ENCODE measurements around the gene CDCA5.

CDCA5 gene

DNA sequence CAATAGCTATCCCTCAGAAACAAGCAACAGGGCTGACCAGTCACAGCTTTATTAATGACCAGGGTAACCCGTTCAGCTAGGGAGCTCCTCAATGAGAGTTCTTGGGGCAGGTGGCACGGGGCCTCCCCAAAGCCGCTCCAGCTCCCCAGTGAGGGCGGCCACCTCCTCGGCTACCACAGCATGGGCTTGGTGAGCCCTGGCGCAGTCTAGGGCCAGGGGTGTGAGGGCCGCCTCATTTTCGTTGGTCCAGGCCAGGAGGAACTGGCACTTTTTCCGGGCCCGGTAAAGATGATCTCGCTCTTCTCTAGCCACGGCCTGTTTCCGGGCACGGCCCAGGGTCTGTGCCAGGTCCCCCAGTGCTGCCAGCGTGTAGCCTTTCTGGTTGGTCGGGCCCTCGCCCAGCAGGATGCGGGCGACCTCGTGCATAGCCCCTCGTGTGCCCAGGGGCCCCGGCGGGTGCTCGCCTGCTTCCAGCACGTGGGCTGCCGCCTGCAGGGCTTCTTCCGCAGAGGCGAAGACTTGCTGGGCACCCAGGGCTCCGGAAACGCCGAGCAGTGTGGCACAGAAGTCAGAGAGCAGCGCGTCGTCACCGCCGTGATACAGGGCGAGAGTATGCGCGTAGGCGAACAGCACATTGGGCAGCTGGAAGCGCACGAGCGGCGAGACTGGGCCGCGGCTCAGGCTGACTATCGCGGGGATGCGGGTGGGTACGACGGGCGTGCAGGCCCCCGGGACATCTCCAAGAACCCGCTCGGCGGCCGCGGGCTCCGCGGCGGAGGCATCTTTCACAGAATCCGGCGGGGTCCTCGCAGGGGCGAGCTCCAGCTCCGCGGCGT lies 32.7 kb upstream of the CDCA5 start:
- Histone ChIP-seq H3K36me3 (ENCODE audit: insufficient read depth, low read length) (peaks cover 34% of the 10 kb centered on the region), H3K4me3 (peak overlapping the region; percentile 82), H3K9me3 (ENCODE audit: low read depth, low read length) (no peaks in the 10 kb centered on the region), H3K9ac (ENCODE audit: insufficient read length) (peak overlapping the region; percentile 91), H3K27ac (peak overlapping the region; percentile 49)
- TF ChIP-seq EZH2 (IDR thresholded peaks at IDR 0.05) = no peak
- 0 out of 2 replicates have a peak, but pooled peaks have one; percentile 39 for TF ChIP-seq POLR2AphosphoS5 (IDR thresholded peaks at IDR 0.05; ENCODE audit: borderline replicate concordance, low read depth, low read length)
- DNase-seq (ENCODE audit: low read depth, low spot score) = no peak

DNA sequence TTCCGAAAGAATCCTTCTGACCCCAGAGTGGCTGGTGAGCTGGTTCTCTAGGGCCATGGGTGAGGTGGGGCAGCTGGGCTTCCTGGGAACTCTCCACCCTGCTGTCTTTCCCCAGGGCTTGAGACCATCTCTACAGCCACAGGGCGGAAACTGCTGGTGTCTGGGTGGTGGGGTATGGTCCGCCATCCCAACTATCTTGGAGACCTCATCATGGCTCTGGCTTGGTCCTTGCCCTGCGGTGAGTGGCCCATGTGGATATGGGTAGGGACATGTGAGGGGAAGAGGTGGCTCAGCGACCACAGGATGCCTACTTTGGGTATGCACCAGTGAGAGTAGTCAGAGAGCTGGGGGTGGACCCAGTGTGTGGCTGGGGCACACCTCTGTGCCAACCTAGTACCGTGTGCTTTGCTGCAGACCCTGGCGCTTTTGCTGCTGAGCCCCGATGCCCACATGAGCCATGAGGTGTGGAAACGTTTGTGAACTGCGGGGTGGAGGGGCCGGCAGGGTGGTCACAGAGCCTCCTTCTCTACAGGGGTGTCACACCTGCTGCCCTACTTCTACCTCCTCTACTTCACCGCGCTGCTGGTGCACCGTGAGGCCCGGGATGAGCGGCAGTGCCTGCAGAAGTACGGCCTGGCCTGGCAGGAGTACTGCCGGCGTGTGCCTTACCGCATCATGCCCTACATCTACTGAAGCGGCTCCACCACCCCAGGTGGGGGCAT lies 31.7 kb upstream of the CDCA5 start:
- no peaks in the 10 kb centered on the region for H3K9me3 ChIP-seq (ENCODE audit: low read depth, low read length)
- H3K9ac ChIP-seq (ENCODE audit: insufficient read length) = no peak overlapping the region
- DNase-seq (ENCODE audit: low read depth, low spot score) = no peak
- peak overlapping the region; percentile 82; the same call in 1 of the 2 replicates for H3K4me3 ChIP-seq
- TF ChIP-seq EZH2 (IDR thresholded peaks at IDR 0.05) (no peak), POLR2AphosphoS5 (IDR thresholded peaks at IDR 0.05; ENCODE audit: borderline replicate concordance, low read depth, low read length) (no peak), FOXP2 (optimal IDR thresholded peaks at IDR 0.05; ENCODE audit: control extremely low read depth, extremely low read length, insufficient read depth) (no peak)
- H3K27ac ChIP-seq = no peak overlapping the region
- H3K36me3 ChIP-seq (ENCODE audit: insufficient read depth, low read length) = peaks cover 24% of the 10 kb centered on the region

DNA sequence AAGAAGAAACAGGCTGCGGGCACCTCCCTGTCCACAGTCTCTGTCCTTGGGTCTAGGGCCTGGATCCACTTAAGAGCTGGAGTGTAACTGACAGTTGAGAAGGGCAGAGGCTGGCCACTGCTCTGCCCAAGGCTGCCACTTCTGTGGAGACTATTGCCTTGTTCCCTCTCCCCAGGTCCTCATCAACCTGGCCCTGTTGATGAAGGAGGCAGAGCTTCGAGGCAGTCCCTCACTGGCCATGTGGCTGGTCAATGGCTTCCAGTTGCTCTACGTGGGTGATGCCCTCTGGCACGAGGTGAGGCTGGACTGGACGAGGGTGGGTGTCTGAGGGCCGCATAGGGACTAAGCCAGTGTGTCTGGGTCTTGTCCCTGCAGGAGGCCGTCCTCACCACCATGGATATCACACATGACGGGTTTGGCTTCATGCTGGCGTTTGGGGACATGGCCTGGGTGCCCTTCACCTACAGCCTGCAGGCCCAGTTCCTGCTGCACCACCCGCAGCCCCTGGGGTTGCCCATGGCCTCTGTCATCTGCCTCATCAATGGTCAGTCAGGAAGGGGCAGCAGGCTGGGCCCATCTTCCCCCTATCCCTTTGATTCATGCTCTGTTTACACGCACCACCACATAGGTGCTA lies 30.8 kb upstream of the CDCA5 start:
- no peak overlapping the region for H3K9ac ChIP-seq (ENCODE audit: insufficient read length)
- H3K4me3 ChIP-seq = no peak overlapping the region
- H3K36me3 ChIP-seq (ENCODE audit: insufficient read depth, low read length) = peaks cover 16% of the 10 kb centered on the region; the same call in 1 of the 2 replicates
- DNase-seq (ENCODE audit: low read depth, low spot score) = no peak
- no peaks in the 10 kb centered on the region for H3K9me3 ChIP-seq (ENCODE audit: low read depth, low read length)
- TF ChIP-seq EZH2 (IDR thresholded peaks at IDR 0.05) = no peak
- TF ChIP-seq POLR2AphosphoS5 (IDR thresholded peaks at IDR 0.05; ENCODE audit: borderline replicate concordance, low read depth, low read length) = peak; percentile 20; the same call in 1 of the 2 replicates
- H3K27ac ChIP-seq = no peak overlapping the region

DNA sequence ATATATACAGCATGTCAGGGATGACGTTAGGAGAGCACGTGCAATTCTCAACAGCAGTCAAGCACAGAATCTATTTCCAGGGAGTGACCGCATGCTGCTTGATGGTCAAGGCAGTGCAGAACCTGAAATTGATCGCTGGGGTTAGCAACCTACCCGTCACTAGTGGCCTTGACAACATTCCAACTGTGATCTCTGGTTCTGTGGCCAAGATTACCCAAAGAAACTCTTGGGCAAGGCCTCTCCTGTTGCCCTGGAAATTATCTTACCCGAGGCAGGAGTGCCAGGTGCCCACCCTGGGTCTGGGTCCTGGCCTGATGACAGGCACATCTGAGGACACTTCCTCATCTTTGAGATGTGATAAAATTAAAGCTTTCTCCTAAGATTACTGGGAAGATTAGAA lies 30.0 kb upstream of the CDCA5 start:
- no peak overlapping the region for H3K4me3 ChIP-seq

DNA sequence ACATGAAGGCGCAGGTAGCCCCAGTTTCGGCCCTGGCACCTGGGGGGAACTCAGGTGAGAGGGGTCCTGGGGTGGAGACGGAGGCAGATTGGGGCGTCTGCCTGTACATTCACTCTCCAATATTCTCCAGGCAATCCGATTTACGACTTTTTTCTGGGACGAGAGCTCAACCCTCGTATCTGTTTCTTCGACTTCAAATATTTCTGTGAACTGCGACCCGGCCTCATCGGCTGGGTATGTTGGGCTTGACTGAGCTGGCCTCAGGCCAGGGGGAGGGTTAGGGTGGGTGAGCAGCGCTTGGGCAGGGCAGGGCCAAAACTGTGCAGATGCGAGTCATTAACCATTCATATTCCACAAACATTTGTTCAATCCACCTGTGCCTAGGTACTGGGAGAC lies 29.5 kb upstream of the CDCA5 start:
- H3K27ac ChIP-seq = no peak overlapping the region
- TF ChIP-seq FOXP2 (optimal IDR thresholded peaks at IDR 0.05; ENCODE audit: control extremely low read depth, extremely low read length, insufficient read depth) (no peak), POLR2AphosphoS5 (IDR thresholded peaks at IDR 0.05; ENCODE audit: borderline replicate concordance, low read depth, low read length) (no peak), EZH2 (IDR thresholded peaks at IDR 0.05) (no peak)
- no peaks in the 10 kb centered on the region for H3K9me3 ChIP-seq (ENCODE audit: low read depth, low read length)
- no peak for DNase-seq (ENCODE audit: low read depth, low spot score)
- H3K9ac ChIP-seq (ENCODE audit: insufficient read length) = peak overlapping the region; percentile 83
- H3K36me3 ChIP-seq (ENCODE audit: insufficient read depth, low read length) = peaks cover 4% of the 10 kb centered on the region; the same call in 1 of the 2 replicates
- H3K4me3 ChIP-seq = peak overlapping the region; percentile 98

More for the DNA sequence above, 30.0 kb upstream of the CDCA5 start:
- Histone ChIP-seq H3K36me3 (ENCODE audit: insufficient read depth, low read length) (peaks cover 9% of the 10 kb centered on the region; the same call in 1 of the 2 replicates), H3K9ac (ENCODE audit: insufficient read length) (no peak overlapping the region), H3K27ac (no peak overlapping the region), H3K9me3 (ENCODE audit: low read depth, low read length) (no peaks in the 10 kb centered on the region)
- no peak for DNase-seq (ENCODE audit: low read depth, low spot score)
- TF ChIP-seq EZH2 (IDR thresholded peaks at IDR 0.05) = no peak
- no peak for TF ChIP-seq POLR2AphosphoS5 (IDR thresholded peaks at IDR 0.05; ENCODE audit: borderline replicate concordance, low read depth, low read length)
- no peak for TF ChIP-seq FOXP2 (optimal IDR thresholded peaks at IDR 0.05; ENCODE audit: control extremely low read depth, extremely low read length, insufficient read depth)

DNA sequence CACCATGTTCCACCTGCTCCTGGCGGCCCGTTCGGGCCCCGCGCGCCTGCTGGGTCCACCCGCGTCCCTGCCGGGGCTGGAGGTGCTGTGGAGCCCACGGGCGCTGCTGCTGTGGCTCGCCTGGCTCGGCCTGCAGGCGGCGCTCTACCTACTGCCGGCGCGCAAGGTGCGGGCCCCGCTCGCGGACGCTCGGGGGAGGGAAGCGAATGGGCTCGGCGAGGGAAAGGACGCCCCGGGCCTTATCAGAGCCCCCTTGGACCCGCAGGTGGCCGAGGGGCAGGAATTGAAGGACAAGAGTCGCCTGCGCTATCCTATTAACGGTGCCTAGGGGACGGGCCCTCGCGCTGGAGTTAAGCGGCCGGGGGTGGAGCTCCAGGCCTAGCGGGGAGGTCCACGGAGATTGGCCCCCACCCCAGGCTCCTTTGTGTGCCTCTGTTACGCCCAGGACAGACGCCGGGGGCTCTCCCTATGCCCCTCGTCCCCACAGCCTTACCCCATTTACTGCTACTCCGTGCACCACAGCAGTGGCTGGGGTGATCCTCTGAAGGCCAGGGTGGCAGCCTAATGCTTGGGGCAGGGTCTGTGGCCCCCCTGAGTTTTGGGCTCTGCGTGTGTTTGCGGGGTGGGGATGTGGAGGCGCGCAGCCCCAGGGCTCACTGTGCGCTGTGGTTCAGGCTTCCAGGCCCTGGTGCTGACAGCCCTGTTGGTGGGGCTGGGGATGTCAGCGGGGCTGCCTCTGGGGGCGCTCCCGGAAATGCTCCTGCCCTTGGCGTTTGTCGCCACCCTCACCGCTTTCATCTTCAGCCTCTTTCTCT lies 28.9 kb upstream of the CDCA5 start:
- Histone ChIP-seq H3K4me3 (peak overlapping the region; percentile 98), H3K27ac (no peak overlapping the region), H3K36me3 (ENCODE audit: insufficient read depth, low read length) (no peaks in the 10 kb centered on the region), H3K9ac (ENCODE audit: insufficient read length) (peak overlapping the region; percentile 83), H3K9me3 (ENCODE audit: low read depth, low read length) (no peaks in the 10 kb centered on the region)
- DNase-seq (ENCODE audit: low read depth, low spot score) = no peak
- TF ChIP-seq FOXP2 (optimal IDR thresholded peaks at IDR 0.05; ENCODE audit: control extremely low read depth, extremely low read length, insufficient read depth) = no peak
- no peak; the same call in 1 of the 2 replicates for TF ChIP-seq POLR2AphosphoS5 (IDR thresholded peaks at IDR 0.05; ENCODE audit: borderline replicate concordance, low read depth, low read length)
- TF ChIP-seq EZH2 (IDR thresholded peaks at IDR 0.05) = no peak

DNA sequence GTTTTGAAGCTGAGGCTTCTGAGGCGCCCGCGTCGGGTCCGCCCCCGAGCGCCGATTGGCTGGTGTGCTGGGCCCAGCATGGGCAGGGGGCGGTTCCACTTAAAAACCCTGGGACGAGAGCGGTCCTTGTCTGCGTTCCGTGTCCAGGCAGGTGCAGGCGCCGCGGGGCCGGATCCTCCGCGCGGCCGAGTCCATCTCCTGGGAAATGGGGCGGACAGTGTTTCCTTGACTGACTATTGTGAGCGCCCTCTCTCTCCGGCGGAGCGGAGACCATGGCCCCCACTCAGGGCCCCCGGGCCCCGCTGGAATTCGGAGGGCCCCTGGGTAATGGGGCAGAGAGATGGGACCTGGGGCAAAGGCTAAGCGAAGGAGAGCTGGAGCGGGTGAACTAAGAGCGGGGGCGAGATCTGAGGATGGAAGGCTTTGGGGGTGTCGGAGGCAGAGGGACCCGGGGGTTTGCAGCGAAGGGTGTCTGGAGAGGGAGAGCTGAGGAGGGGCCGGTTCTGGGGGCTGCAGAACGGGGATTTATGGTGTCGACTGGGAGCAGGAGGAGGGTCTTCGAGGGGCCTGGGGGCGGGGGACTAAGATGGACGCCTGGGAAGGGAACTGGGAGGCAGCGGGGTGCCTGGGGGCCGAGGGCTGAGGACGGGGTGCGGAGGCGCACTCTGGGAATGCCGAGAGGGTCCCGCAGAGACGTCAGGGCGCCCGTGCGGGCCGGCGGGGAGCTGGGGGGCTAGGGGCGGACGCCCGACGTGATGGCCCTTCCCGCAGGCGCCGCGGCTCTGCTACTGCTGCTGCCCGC lies 28.1 kb upstream of the CDCA5 start, which contains the start of gene TM7SF2:
Gene TM7SF2, plus strand, starts transcription at position 129 of the 802 bp plus-strand sequence. Its CDS starts 144 bp downstream, at position 273.
- Histone ChIP-seq H3K4me3 (peak within 1 kb of the TSS; percentile 98), H3K9ac (ENCODE audit: insufficient read length) (peak within 1 kb of the TSS; percentile 83), H3K36me3 (ENCODE audit: insufficient read depth, low read length) (no peaks in the 10 kb centered on the region), H3K27ac (0 out of 2 replicates have a peak within 1 kb of the TSS, but pooled peaks have one; percentile 6), H3K9me3 (ENCODE audit: low read depth, low read length) (no peaks in the 10 kb centered on the region)
- TF ChIP-seq POLR2AphosphoS5 (IDR thresholded peaks at IDR 0.05; ENCODE audit: borderline replicate concordance, low read depth, low read length) (peak; percentile 98), FOXP2 (optimal IDR thresholded peaks at IDR 0.05; ENCODE audit: control extremely low read depth, extremely low read length, insufficient read depth) (no peak)
- no peak for DNase-seq (ENCODE audit: low read depth, low spot score)
